ENCODE measurements around the gene GPR83. TPM values are rescaled to one million over a fixed set of nuclear protein-coding genes. Genes with fewer than 3 reads are reported as not detected.
A peak's percentile ranks its signal among the peaks of the same experiment; 100 is the strongest.

GPR83 gene
- polyA plus RNA-seq, 3 donors = 0.07 to 0.12 TPM; not detected in 1

DNA sequence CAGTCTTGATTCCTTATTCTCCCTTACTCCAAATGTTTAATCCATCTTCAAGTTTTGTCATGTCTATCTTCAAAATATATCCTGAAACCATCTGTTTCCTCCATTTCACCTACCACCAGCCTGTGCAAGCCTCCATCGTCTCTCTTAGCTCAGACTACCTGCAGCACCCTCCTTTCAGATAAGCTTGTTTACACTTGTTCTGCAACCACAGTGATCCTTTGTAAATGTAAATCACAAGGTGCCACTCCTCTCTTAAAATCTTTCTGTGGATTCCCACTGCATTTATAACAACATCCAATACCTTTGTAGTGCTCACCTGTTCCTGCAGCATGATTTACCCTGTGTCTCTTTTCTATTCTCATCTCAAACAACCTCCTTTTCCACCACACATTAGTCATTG is 31.8 kb upstream of the GPR83 start:
- H3K4me3 Mint-ChIP-seq = no peak overlapping the region
- H3K4me1 ChIP-seq (ENCODE audit: control insufficient read depth in 1 of 2, insufficient read depth in 2 of 2, low read length in 2 of 2) = no peaks in the 10 kb centered on the region
- no peak for DNase-seq
- peaks cover 0 to 7% (median 0%) of the 10 kb centered on the region in 7 donors for H3K9me3 Mint-ChIP-seq
- no peak overlapping the region for H2AFZ ChIP-seq (ENCODE audit: insufficient read depth, low read depth, low read length, poor library complexity, severe bottlenecking)
- no peak overlapping the region for H3K27ac ChIP-seq (ENCODE audit: low read depth in 1 of 2, low read length in 2 of 2)
- 100% methylated on average over 1 of the region's 1 CpG for WGBS (ENCODE audit: insufficient coverage)
- H3K9me3 ChIP-seq (replicated peaks in 1 of 2; ENCODE audit: control insufficient read depth in 1 of 2, insufficient read depth in 1 of 2, low read length in 2 of 2) = no peaks in the 10 kb centered on the region
- intact Hi-C loops (cut with micrococcal nuclease) = no loop called here
- peaks cover 66 to 95% of the 10 kb centered on the region in 2 donors for H3K36me3 ChIP-seq (replicated peaks in 1 of 2; ENCODE audit: control insufficient read depth in 1 of 2, insufficient read depth in 2 of 2, low read length in 2 of 2)
- no peaks in the 10 kb centered on the region for H4K20me1 ChIP-seq (ENCODE audit: insufficient read depth, low read length)
- H3K79me2 ChIP-seq (ENCODE audit: insufficient read depth, low read length) = no peaks in the 10 kb centered on the region
- H3K4me1 Mint-ChIP-seq = no peaks in the 10 kb centered on the region
- no peaks in the 10 kb centered on the region for H3K27me3 Mint-ChIP-seq (ENCODE audit: low read depth in 3 of 3)
- peaks cover 73 to 87% of the 10 kb centered on the region in 2 donors for H3K36me3 Mint-ChIP-seq
- no peak overlapping the region for H3K4me3 ChIP-seq (replicated peaks in 1 of 3; ENCODE audit: low read depth in 2 of 3, low read length in 3 of 3)
- no peak overlapping the region for H3K9ac ChIP-seq (ENCODE audit: insufficient read depth, low read length, poor library complexity, severe bottlenecking)
- TF ChIP-seq, protein P1, sequence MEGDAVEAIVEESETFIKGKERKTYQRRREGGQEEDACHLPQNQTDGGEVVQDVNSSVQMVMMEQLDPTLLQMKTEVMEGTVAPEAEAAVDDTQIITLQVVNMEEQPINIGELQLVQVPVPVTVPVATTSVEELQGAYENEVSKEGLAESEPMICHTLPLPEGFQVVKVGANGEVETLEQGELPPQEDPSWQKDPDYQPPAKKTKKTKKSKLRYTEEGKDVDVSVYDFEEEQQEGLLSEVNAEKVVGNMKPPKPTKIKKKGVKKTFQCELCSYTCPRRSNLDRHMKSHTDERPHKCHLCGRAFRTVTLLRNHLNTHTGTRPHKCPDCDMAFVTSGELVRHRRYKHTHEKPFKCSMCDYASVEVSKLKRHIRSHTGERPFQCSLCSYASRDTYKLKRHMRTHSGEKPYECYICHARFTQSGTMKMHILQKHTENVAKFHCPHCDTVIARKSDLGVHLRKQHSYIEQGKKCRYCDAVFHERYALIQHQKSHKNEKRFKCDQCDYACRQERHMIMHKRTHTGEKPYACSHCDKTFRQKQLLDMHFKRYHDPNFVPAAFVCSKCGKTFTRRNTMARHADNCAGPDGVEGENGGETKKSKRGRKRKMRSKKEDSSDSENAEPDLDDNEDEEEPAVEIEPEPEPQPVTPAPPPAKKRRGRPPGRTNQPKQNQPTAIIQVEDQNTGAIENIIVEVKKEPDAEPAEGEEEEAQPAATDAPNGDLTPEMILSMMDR (IDR thresholded peaks at IDR 0.05) = no peak
- peak overlapping the region in 2 of 7 donors; percentile 6 to 26 for H3K27ac Mint-ChIP-seq
- no peaks in the 10 kb centered on the region for H3K27me3 ChIP-seq (ENCODE audit: control insufficient read depth in 2 of 2, insufficient read depth in 2 of 2, low read length in 2 of 2)
- H3K4me2 ChIP-seq (replicated peaks; ENCODE audit: extremely low read depth, low read length, poor library complexity, severe bottlenecking) = no peak overlapping the region

DNA sequence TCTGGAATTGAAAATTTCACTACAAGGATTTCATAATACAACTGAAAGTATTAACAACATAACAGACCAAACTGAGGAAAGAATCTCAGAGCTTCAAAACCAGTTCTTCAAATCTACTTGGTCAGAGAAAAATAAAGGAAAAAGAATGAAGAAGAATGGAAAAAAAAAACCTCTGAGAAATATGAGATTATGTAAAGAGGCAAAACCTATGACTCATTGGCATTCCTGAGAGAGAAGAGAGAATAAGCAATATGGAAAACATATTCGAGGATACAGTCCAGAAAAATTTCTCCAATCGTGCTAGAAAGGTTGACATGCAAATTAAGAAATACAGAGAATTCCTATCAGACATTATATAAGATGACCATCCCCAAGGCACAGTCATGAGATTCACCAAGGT is 23.4 kb upstream of the GPR83 start:
- H4K20me1 ChIP-seq (ENCODE audit: insufficient read depth, low read length) = no peaks in the 10 kb centered on the region
- H3K27me3 Mint-ChIP-seq (ENCODE audit: low read depth in 3 of 3) = no peaks in the 10 kb centered on the region
- peaks cover 0 to 7% (median 0%) of the 10 kb centered on the region in 7 donors for H3K9me3 Mint-ChIP-seq
- TF ChIP-seq, protein P1 (IDR thresholded peaks at IDR 0.05) = no peak
- peaks cover 41 to 87% of the 10 kb centered on the region in 2 donors for H3K36me3 ChIP-seq (replicated peaks in 1 of 2; ENCODE audit: control insufficient read depth in 1 of 2, insufficient read depth in 2 of 2, low read length in 2 of 2)
- no peak overlapping the region for H3K27ac ChIP-seq (ENCODE audit: low read depth in 1 of 2, low read length in 2 of 2)
- H3K79me2 ChIP-seq (ENCODE audit: insufficient read depth, low read length) = no peaks in the 10 kb centered on the region
- H3K4me2 ChIP-seq (replicated peaks; ENCODE audit: extremely low read depth, low read length, poor library complexity, severe bottlenecking) = no peak overlapping the region
- H3K9me3 ChIP-seq (replicated peaks in 1 of 2; ENCODE audit: control insufficient read depth in 1 of 2, insufficient read depth in 1 of 2, low read length in 2 of 2) = no peaks in the 10 kb centered on the region
- no peak overlapping the region for H3K4me3 Mint-ChIP-seq
- peaks cover 78 to 85% of the 10 kb centered on the region in 2 donors for H3K36me3 Mint-ChIP-seq
- WGBS (ENCODE audit: insufficient coverage) = no CpG with 5 or more reads among the region's 2 CpGs
- no peak overlapping the region for H3K9ac ChIP-seq (ENCODE audit: insufficient read depth, low read length, poor library complexity, severe bottlenecking)
- H2AFZ ChIP-seq (ENCODE audit: insufficient read depth, low read depth, low read length, poor library complexity, severe bottlenecking) = no peak overlapping the region
- H3K4me1 ChIP-seq (ENCODE audit: control insufficient read depth in 1 of 2, insufficient read depth in 2 of 2, low read length in 2 of 2) = no peaks in the 10 kb centered on the region
- H3K27me3 ChIP-seq (ENCODE audit: control insufficient read depth in 2 of 2, insufficient read depth in 2 of 2, low read length in 2 of 2) = no peaks in the 10 kb centered on the region
- no peak overlapping the region for H3K27ac Mint-ChIP-seq
- no peak for DNase-seq
- H3K4me3 ChIP-seq (replicated peaks in 1 of 3; ENCODE audit: low read depth in 2 of 3, low read length in 3 of 3) = no peak overlapping the region
- no peaks in the 10 kb centered on the region for H3K4me1 Mint-ChIP-seq
- intact Hi-C loops (cut with micrococcal nuclease) = no loop called here
